Mesenchymal stem cell (in vitro differentiated cells and primary cell): ENCODE results near the gene CEL.

Experiments used
- DNase-seq: peaks from one replicate; pipeline ENCODE4 v3.0.0-alpha.2; 2013
- H2AFZ ChIP-seq: one replicate; pipeline ENCODE4 v1.6.1; 2013; ENCODE audit warnings: low read depth, mild to moderate bottlenecking, control low read depth, inconsistent platforms, low read length, moderate library complexity
- H2AK5ac ChIP-seq: 2 replicates; pipeline ENCODE4 v1.6.1; 2013; ENCODE audit warnings: low read length, moderate library complexity, mild to moderate bottlenecking, inconsistent platforms; ENCODE audit not compliant: severe bottlenecking
- H2BK120ac ChIP-seq: one replicate; pipeline ENCODE4 v1.6.1; 2013; ENCODE audit warnings: low read depth, mild to moderate bottlenecking, inconsistent platforms, low read length, moderate library complexity
- H2BK12ac ChIP-seq, 2 experiments: one replicate each; pipeline ENCODE4 v1.6.1; 2013; ENCODE audit warnings: inconsistent platforms in 2 of 2, low read length in 2 of 2, mild to moderate bottlenecking in 2 of 2, moderate library complexity in 2 of 2, control low read depth in 1 of 2
- H2BK15ac ChIP-seq: one replicate; pipeline ENCODE4 v1.6.1; 2013; ENCODE audit warnings: mild to moderate bottlenecking, low read depth, inconsistent platforms; ENCODE audit not compliant: poor library complexity, severe bottlenecking
- H2BK5ac ChIP-seq: 2 replicates; pipeline ENCODE4 v1.6.1; 2013; ENCODE audit warnings: low read depth, mild to moderate bottlenecking, low read length, control low read depth, inconsistent platforms; ENCODE audit not compliant: poor library complexity, severe bottlenecking
- H3K14ac ChIP-seq, 2 experiments: one replicate each; pipeline ENCODE4 v1.6.1; 2013; ENCODE audit warnings: inconsistent platforms in 2 of 2, low read length in 2 of 2, control low read depth in 1 of 2, mild to moderate bottlenecking in 1 of 2, moderate library complexity in 1 of 2
- H3K18ac ChIP-seq, 2 experiments: one replicate each; pipeline ENCODE4 v1.6.1; 2013; ENCODE audit warnings: inconsistent platforms in 2 of 2, low read length in 2 of 2, control low read depth in 1 of 2, low read depth in 1 of 2, mild to moderate bottlenecking in 1 of 2
- H3K23ac ChIP-seq, 2 experiments: one replicate each; pipeline ENCODE4 v1.6.1; 2013; ENCODE audit warnings: inconsistent platforms in 2 of 2, low read length in 2 of 2, mild to moderate bottlenecking in 2 of 2, moderate library complexity in 2 of 2, control low read depth in 1 of 2
- H3K27ac ChIP-seq: 2 replicates; pipeline ENCODE4 v1.5.1; 2013; ENCODE audit warnings: mild to moderate bottlenecking, moderate library complexity, low read length, control low read depth, inconsistent platforms; ENCODE audit not compliant: poor library complexity, severe bottlenecking
- H3K27me3 ChIP-seq, 2 experiments: 2 replicates each; pipeline versions ENCODE4 v1.6.1 to v1.7.0; 2013; ENCODE audit warnings: low read length in 2 of 2, mild to moderate bottlenecking in 2 of 2, moderate library complexity in 2 of 2, control low read depth in 1 of 2, inconsistent platforms in 1 of 2; ENCODE audit not compliant: control insufficient read depth in 1 of 2, insufficient read depth in 1 of 2
- H3K36me3 ChIP-seq, 2 experiments: 2 replicates each; pipeline versions ENCODE4 v1.6.1 to v1.7.0; 2013; ENCODE audit warnings: low read length in 2 of 2, control low read depth in 1 of 2, inconsistent platforms in 1 of 2, low read depth in 1 of 2, mild to moderate bottlenecking in 1 of 2; ENCODE audit not compliant: insufficient read depth in 2 of 2, control insufficient read depth in 1 of 2
- H3K4ac ChIP-seq, 2 experiments: one replicate each; pipeline ENCODE4 v1.6.1; 2013; ENCODE audit warnings: inconsistent platforms in 2 of 2, low read length in 2 of 2, mild to moderate bottlenecking in 2 of 2, moderate library complexity in 2 of 2, control low read depth in 1 of 2, low read depth in 1 of 2
- H3K4me1 ChIP-seq: 2 replicates; pipeline ENCODE4 v1.6.1; 2013; ENCODE audit warnings: low read depth, low read length, control low read depth; ENCODE audit not compliant: control insufficient read depth, insufficient read depth
- H3K4me2 ChIP-seq: 2 replicates; pipeline ENCODE4 v1.6.1; 2013; ENCODE audit warnings: low read length, mild to moderate bottlenecking, inconsistent platforms; ENCODE audit not compliant: poor library complexity, severe bottlenecking
- H3K4me3 ChIP-seq, 2 experiments: 2 replicates each; pipeline versions ENCODE4 v1.5.1 to v1.7.0; 2013; ENCODE audit warnings: low read length in 2 of 2, mild to moderate bottlenecking in 2 of 2, control low read depth in 1 of 2, low read depth in 1 of 2; ENCODE audit not compliant: insufficient read depth in 1 of 2
- H3K79me1 ChIP-seq: replicated peaks from 2 replicates; pipeline ENCODE4 v1.6.1; 2013; ENCODE audit warnings: mild to moderate bottlenecking, control low read depth, low read length, inconsistent platforms; ENCODE audit not compliant: poor library complexity, severe bottlenecking
- H3K9ac ChIP-seq: 2 replicates; pipeline ENCODE4 v1.7.0; 2013; ENCODE audit warnings: mild to moderate bottlenecking, low read length, moderate library complexity
- H3K9me3 ChIP-seq: 2 replicates; pipeline ENCODE4 v1.7.0; 2013; ENCODE audit warnings: mild to moderate bottlenecking, low read length; ENCODE audit not compliant: control insufficient read depth
- H4K8ac ChIP-seq: one replicate; pipeline ENCODE4 v1.6.1; 2013; ENCODE audit warnings: inconsistent platforms, mild to moderate bottlenecking, low read length, moderate library complexity
- H4K91ac ChIP-seq: one replicate; pipeline ENCODE4 v1.6.1; 2013; ENCODE audit warnings: mild to moderate bottlenecking, low read length, inconsistent platforms
- WGBS: methylation state at CpG from one replicate; pipeline ENCODE4 v1.1.7; 2013; ENCODE audit warnings: mixed read lengths; 5-methylcytosine and 5-hydroxymethylcytosine counted together

CEL gene

GRCh38 chr9:133088146-133088750, 26.5 kb downstream of the CEL start:
- no peak overlapping the region for H3K23ac ChIP-seq

GRCh38 chr9:133088756-133089155, 27.0 kb downstream of the CEL start:
- DNase-seq, result no peak
- Histone ChIP-seq H2BK15ac (no peak overlapping the region), H2AFZ (no peak overlapping the region), H3K9ac (no peak overlapping the region), H4K91ac (no peak overlapping the region), H2BK5ac (no peak overlapping the region), H4K8ac (no peak overlapping the region), H3K4ac (no peak overlapping the region), H3K18ac (no peak overlapping the region), H2BK12ac (no peak overlapping the region), H3K36me3 (peaks cover 0 to 7% of the 10 kb centered on the region in 2 experiments), H3K14ac (no peak overlapping the region), H3K79me1 (no peaks in the 10 kb centered on the region), H3K4me2 (no peak overlapping the region), H3K4me3 (no peak overlapping the region), H3K27me3 (peaks cover 0 to 3% of the 10 kb centered on the region in 2 experiments), H3K27ac (no peak overlapping the region), H2AK5ac (no peak overlapping the region), H3K9me3 (no peaks in the 10 kb centered on the region), H2BK120ac (no peak overlapping the region), H3K23ac (no peak overlapping the region), H3K4me1 (peaks cover 2% of the 10 kb centered on the region)
- 88% methylated on average over 7 of the region's 7 CpGs for WGBS

More at GRCh38 chr9:133088146-133088750, 26.5 kb downstream of the CEL start:
- no peak overlapping the region for H4K8ac ChIP-seq
- H3K27ac ChIP-seq, result no peak overlapping the region
- H2BK12ac ChIP-seq, result no peak overlapping the region
- no peak overlapping the region for H3K4ac ChIP-seq
- no peak overlapping the region for H3K4me2 ChIP-seq
- 97% methylated on average over 9 of the region's 10 CpGs for WGBS
- peaks cover 0 to 3% of the 10 kb centered on the region in 2 experiments for H3K27me3 ChIP-seq
- no peak overlapping the region for H2AK5ac ChIP-seq
- no peaks in the 10 kb centered on the region for H3K79me1 ChIP-seq
- no peak overlapping the region for H4K91ac ChIP-seq
- H2BK5ac ChIP-seq, result no peak overlapping the region
- no peak overlapping the region for H3K18ac ChIP-seq
- no peak overlapping the region for H3K14ac ChIP-seq
- no peak overlapping the region for H2AFZ ChIP-seq
- peaks cover 2% of the 10 kb centered on the region for H3K4me1 ChIP-seq
- no peak overlapping the region for H3K4me3 ChIP-seq
- no peak for DNase-seq
- H2BK15ac ChIP-seq, result no peak overlapping the region
- H3K9ac ChIP-seq, result no peak overlapping the region
- H3K9me3 ChIP-seq, result no peaks in the 10 kb centered on the region
- H2BK120ac ChIP-seq, result no peak overlapping the region
- H3K36me3 ChIP-seq, result peaks cover 0 to 7% of the 10 kb centered on the region in 2 experiments

- DNase-seq, result no peak
- Histone ChIP-seq H2BK12ac (no peak overlapping the region), H3K79me1 (no peaks in the 10 kb centered on the region), H2BK5ac (no peak overlapping the region), H4K91ac (no peak overlapping the region), H3K4me1 (peaks cover 2% of the 10 kb centered on the region), H2BK120ac (no peak overlapping the region), H2BK15ac (no peak overlapping the region), H3K9me3 (no peaks in the 10 kb centered on the region), H3K27ac (no peak overlapping the region), H2AFZ (no peak overlapping the region), H3K27me3 (peaks cover 0 to 3% of the 10 kb centered on the region in 2 experiments), H3K14ac (no peak overlapping the region), H3K9ac (no peak overlapping the region), H3K23ac (no peak overlapping the region), H3K4me3 (no peak overlapping the region), H3K4ac (no peak overlapping the region), H3K18ac (no peak overlapping the region), H4K8ac (no peak overlapping the region), H3K4me2 (no peak overlapping the region), H2AK5ac (no peak overlapping the region), H3K36me3 (peaks cover 0 to 7% of the 10 kb centered on the region in 2 experiments)
- 88% methylated on average over 6 of the region's 6 CpGs for WGBS
Measured at GRCh38 chr9:133089271-133089671, 27.5 kb downstream of the CEL start.

GRCh38 chr9:133090187-133090586, 28.4 kb downstream of the CEL start:
- Histone ChIP-seq H3K79me1 (no peaks in the 10 kb centered on the region), H2AFZ (no peak overlapping the region), H3K4me2 (no peak overlapping the region), H3K18ac (peak overlapping the region in 1 of 2 experiments; percentile 8), H3K4me1 (peaks cover 2% of the 10 kb centered on the region), H3K4me3 (no peak overlapping the region), H3K36me3 (peaks cover 0 to 7% of the 10 kb centered on the region in 2 experiments), H2AK5ac (no peak overlapping the region), H4K8ac (no peak overlapping the region), H2BK120ac (no peak overlapping the region), H2BK15ac (no peak overlapping the region), H3K4ac (no peak overlapping the region), H3K23ac (no peak overlapping the region), H3K27ac (no peak overlapping the region), H2BK5ac (no peak overlapping the region), H4K91ac (no peak overlapping the region), H3K9ac (no peak overlapping the region), H2BK12ac (no peak overlapping the region), H3K9me3 (no peaks in the 10 kb centered on the region), H3K27me3 (peaks cover 0 to 3% of the 10 kb centered on the region in 2 experiments), H3K14ac (peak overlapping the region in 1 of 2 experiments; percentile 48)
- whole genome bisulfite sequencing, result 78% methylated on average over 6 of the region's 6 CpGs
- DNase-seq, result no peak
